GM19035 (cell line): Measurements from ENCODE around the gene PCCA.
"Not testable (repeated sequence)": the region's sequence is repeated elsewhere in the genome, so short reads cannot be mapped to it uniquely, and the experiment has no call there.

ENCODE experiments used
- ATAC-seq: cut with Tn5 transposase; IDR thresholded peaks from one replicate; pipeline ENCODE4 v1.9.1; 2021; ENCODE audit not compliant: unreplicated experiment

Gene PCCA

GRCh38 chr13:100301418-100301817, 212.5 kb downstream of the PCCA start:
- no peak for ATAC-seq

- ATAC-seq, result no peak
Observed at GRCh38 chr13:100302391-100302790, 213.5 kb downstream of the PCCA start.

GRCh38 chr13:100304229-100304628, 215.3 kb downstream of the PCCA start:
- ATAC-seq, result no peak

DNA sequence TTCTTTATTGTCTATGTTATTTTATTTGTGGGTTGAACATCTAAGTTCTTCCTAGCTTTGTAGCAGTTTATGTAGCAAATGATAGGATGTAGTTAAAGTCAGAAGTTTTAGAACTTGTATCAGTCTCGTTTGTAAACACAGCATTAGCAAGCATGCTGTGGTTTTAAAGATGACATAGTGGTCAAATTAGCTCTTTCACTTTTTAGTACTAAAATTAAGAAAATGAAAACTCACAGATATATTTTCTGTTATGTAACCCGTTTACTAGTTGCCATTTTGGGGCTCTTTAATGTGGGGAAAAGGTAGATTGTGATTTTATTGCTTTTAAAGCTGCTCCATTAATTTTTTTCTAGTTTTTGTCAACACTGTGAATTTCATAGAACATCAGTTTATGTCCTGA, 216.5 kb downstream of the PCCA start:
- no peak for ATAC-seq

DNA sequence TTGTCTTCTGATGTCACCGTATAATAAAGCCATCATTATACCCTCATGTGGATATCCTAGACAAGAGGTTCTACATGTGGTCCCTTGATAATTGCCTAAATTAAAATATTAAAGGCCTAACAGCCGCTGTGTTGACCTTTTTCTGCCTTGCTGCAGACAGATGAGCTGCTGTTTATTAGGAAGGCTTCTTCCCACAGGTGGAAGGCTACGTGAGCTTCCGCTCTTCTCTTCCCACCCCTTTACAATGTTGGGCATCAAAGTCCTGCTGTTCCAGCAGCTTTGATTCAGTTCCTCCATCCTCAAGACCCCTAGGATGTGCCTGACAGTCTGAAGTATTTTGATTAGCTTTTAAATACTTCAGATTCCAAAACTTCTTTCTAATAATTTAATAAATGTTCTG, 217.1 kb downstream of the PCCA start:
- no peak for ATAC-seq

DNA sequence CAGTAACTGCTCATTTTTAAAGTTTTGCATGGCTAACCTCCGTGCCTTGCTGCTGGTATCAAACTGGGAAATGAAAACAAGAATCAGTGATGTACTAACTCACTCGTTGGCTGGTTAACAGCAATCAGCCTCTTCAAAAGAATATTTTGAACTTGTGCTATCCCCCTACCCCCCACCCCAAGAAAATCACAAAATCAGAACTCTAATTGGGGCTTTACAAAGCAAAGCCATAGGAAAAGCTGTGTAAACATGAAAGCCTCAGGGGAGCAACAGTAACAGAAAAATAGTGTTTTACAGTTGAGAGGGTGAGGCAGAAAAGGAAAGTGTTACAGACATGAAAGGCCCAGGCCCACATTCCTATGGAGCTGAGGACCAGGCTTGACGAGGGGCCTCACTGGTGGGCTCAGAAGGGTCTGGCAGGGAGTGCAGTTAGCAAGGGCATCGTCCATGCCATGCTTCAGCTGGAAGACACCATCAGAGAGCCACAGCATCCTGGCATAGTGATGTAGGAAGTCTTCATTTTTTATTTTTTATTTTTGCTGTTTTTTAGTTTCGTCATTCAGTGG, 217.6 kb downstream of the PCCA start:
- no peak for ATAC-seq

DNA sequence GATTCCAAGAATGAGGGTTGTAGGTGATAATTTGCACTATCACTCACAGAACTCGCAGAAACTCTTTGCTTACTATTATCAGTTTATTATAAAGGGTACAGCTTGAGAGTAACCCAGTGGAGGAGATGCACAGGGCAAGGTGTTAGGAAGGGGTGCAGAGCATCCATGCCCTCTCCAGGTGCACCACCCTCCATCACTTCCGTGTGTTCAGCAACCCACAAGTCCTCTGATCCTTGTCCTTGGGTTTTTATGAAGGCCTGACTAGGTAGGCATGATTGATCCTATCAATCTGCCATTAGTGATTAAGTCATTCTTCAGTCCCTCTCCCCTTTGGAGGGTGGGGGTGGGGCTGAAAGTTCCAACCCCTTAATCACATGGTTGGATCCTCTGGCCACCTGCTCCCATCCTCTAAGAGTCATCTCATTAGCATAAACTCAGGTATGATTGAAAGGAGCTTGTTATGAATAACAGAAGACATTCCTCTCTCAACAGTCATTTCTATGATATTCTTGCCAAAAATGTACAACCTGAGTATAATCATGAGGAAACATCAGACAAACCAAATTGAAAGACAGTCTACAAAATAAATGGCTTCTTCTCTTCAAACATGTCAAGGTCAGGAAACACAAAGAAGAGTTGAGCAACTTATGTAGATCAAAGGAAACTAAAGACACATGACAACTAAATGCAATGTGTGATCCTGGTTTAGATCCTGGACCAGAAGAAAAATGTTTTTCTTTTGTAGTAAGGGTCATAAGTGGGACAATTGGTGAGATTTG, 225.4 kb downstream of the PCCA start:
- ATAC-seq, result no peak

- no peak for ATAC-seq
Observed at GRCh38 chr13:100315522-100315921, 226.6 kb downstream of the PCCA start.

- not testable (repeated sequence) for ATAC-seq
Observed at GRCh38 chr13:100318473-100318872, 229.6 kb downstream of the PCCA start.

- no peak for ATAC-seq
Observed at GRCh38 chr13:100323937-100324336, 235.0 kb downstream of the PCCA start.

DNA sequence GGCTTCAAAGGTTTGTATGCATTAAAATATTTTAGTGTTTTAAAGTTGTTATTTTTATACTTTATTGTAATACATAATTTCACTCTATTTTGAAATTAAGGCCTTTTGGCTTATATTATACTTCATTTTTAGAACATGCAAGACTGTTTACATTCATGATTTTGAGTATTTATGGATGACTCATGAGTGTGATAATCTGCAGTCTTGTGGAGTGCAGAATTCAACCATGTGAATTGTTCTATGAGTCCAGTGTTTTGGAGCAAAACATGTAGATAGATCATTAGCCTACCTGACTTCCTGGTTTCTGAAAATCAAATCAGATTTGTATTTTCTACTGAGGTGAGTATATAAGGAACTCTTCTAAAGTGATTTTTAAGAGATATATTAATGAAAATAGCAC, 241.8 kb downstream of the PCCA start:
- ATAC-seq, result no peak

GRCh38 chr13:100333141-100333540, 244.2 kb downstream of the PCCA start:
- ATAC-seq, result no peak

DNA sequence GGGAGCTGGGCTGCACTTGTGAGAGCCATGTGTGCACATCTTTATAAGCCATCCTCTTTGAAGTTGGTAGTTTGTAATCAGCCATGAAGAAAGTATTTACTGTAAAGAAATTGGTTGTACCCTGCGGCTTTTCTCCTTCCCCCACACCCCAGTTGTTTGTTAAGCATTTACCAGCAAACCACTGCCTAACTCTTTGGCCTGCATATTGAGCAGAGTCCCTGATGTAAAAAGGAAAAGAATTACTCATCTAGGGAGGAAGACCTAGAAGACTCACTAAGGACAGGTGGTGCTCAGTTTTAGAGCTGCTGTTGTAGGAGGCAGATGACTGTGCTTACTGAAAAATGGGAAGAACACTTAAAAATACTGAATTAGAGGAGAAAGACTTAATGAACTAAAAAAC, 245.3 kb downstream of the PCCA start:
- ATAC-seq, result no peak

DNA sequence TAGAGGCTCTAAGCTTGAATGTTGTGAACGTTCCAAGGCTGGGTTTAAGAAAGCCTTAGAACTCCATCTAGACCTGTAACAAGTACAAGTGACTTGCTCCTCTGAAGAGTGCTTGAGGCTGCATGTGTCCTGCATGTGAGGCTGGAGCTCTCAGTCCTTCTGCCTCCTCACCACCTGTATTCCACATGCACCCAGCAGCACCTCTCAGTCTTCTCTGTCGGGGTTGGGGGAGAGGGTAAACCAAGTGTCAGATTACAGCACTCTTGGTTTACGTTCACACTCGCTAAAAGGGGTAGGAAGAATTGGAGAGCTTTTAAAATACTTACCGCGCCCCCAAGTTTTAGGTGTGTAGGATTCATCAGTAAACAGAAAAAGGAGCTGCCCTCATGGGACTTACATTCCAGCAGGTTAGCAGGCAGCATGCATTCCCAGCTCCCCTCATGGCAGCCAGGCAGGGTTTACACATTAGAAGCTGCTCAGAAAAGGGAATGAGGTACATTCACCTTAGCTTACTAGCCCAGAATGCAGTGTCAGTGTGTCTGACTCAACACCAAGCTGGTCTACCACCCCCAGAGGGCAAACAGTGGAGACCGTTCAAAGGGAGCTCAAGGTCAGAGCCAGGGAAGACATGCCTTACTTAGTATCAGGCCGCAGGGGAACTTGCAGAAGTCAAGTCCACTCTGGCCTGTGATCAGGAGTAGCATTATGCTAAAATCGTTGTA, 248.1 kb downstream of the PCCA start:
- no peak for ATAC-seq

- no peak for ATAC-seq
Observed at GRCh38 chr13:100338275-100338674, 249.4 kb downstream of the PCCA start.

DNA sequence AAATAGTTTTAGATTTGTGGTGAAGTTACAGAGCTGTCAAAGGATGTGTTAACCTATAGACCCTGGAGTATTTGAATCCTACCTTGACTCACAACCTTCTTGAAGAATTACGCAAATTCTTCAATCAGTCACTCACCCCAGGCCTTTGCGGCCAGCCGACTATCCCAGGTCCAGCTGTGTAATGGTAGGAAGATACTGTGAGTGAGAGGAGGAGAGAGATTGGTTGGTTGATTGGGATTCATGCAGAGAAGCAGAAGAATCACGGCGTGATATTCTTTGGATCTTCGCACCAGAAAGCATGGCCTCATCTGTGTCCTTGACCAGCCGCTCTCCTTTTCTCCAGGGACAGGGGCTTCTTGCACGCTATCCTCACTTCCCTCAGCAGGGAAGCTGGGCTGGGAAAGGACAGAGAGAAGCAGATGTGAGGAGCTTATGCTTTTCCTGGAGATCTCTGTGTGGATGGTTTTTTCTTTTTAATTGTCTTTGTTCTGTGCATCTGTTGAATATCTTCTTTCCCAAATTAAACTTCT, 250.6 kb downstream of the PCCA start:
- no peak for ATAC-seq

GRCh38 chr13:100340865-100341264, 252.0 kb downstream of the PCCA start:
- no peak for ATAC-seq

GRCh38 chr13:100341327-100341726, 252.4 kb downstream of the PCCA start:
- ATAC-seq, result no peak

GRCh38 chr13:100344544-100344943, 255.7 kb downstream of the PCCA start:
- ATAC-seq, result no peak

DNA sequence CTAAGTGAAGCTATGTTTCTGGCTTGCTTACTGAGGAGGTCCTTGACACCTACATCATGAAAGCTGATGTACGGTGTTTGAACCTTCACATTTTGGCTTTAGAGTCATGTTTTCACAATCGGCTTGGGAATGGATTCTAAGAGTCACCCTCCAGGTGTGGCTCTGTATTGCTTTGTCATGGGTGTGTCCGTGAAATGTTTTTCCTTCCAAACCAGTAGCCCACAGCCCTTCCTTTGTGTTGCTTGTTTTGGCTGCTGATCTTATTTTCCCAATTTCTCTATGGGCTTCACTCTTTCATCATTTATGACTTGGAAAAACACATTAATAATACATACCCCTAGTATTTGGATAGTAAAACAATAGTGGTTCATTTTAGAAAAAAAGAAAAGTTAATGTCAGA, 259.1 kb downstream of the PCCA start:
- ATAC-seq, result no peak

- ATAC-seq, result no peak
Observed at GRCh38 chr13:100349594-100349993, 260.7 kb downstream of the PCCA start.

DNA sequence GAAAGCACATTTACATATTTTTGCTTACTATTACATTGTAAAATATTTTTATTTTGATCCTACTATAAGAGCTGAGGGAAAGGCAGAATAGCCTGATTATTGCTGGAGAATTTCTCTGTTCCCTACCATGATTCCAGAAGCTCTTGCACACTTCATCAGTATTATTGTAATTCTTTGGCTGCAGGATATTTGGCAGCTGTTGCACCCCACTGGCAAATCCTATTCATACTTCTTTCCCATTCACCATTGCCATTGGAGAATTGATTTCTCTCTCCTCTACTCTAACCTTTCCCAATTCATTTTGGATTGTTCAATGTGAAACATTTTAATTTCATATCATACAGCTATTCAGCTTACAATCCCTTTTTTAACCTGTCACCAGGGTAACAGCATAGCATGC, 261.7 kb downstream of the PCCA start:
- no peak for ATAC-seq
